Esophagus (tissue), 2 donors: Measurements from ENCODE around the gene RGS3. TPM values are rescaled to one million over a fixed set of nuclear protein-coding genes. Genes with fewer than 3 reads are reported as not detected.

Source experiments
- polyA plus RNA-seq, 2 donors: library from polyadenylated mRNA; stranded (reverse); fragments of 200-250 nt; gene quantifications; one replicate each; pipeline ENCODE4 v1.2.3, GENCODE V29; 2013
- donor health status: healthy with polysubstance abuse.
- donor health status: Bipolar disorder and iron deficiency.

Gene RGS3
- polyA plus RNA-seq, 2 donors, result 9.1 to 10.2 TPM

Other genes with a start within 250 kb of the RGS3 start
- 10 to 100 TPM; 10.5 to 11.6 TPM for gene FKBP15, start 242.4 kb upstream of the RGS3 start, polyA plus RNA-seq
- 10 to 100 TPM in 1 of 2 donors, 1 to 10 TPM in 1; 5.4 to 10.4 TPM for gene SLC31A1, start 242.2 kb upstream of the RGS3 start, polyA plus RNA-seq
- 10 to 100 TPM; 13.5 to 27.9 TPM for gene CDC26, start 188.2 kb upstream of the RGS3 start, polyA plus RNA-seq
- 10 to 100 TPM in 1 of 2 donors, 1 to 10 TPM in 1; 5.1 to 11.3 TPM for gene PRPF4, start 188.1 kb upstream of the RGS3 start, polyA plus RNA-seq
- gene RNF183, start 160.4 kb upstream of the RGS3 start, polyA plus RNA-seq, result 1 to 10 TPM; 2.3 to 3.6 TPM
- gene WDR31, start 123.5 kb upstream of the RGS3 start, polyA plus RNA-seq, result 1 to 10 TPM; 1.2 to 1.6 TPM
- gene BSPRY, start 114.2 kb upstream of the RGS3 start, polyA plus RNA-seq, result 10 to 100 TPM; 17.2 to 27.5 TPM
- gene HDHD3, start 86.7 kb upstream of the RGS3 start, polyA plus RNA-seq, result 10 to 100 TPM; 43.7 to 46.6 TPM
- gene ALAD, start 62.4 kb upstream of the RGS3 start, polyA plus RNA-seq, result 10 to 100 TPM; 38.4 TPM
- 10 to 100 TPM; 17.4 to 38.9 TPM for gene POLE3, start 53.1 kb upstream of the RGS3 start, polyA plus RNA-seq
- under 1 TPM; 0.20 to 0.33 TPM for gene C9orf43, start 53.0 kb upstream of the RGS3 start, polyA plus RNA-seq